ENCODE results near the gene RAB3GAP1. TPM values are rescaled to one million over a fixed set of nuclear protein-coding genes. Genes with fewer than 3 reads are reported as not detected.

RAB3GAP1 gene
- total and polyA plus RNA-seq, 2 of the 4 experiments (the other 2 are of a cell fraction) = 21.2 to 65.8 TPM

- Histone ChIP-seq H3K9me3 (ENCODE audit: control insufficient read depth, insufficient read depth, low read length) (no peaks in the 10 kb centered on the region), H4K20me1 (ENCODE audit: insufficient read depth, low read length) (peaks cover 5% of the 10 kb centered on the region; the same call in 1 of the 2 replicates), H3K4me3 (ENCODE audit: insufficient read depth, low read depth, low read length) (no peak overlapping the region), H3K79me1 (ENCODE audit: low read depth in 1 of 2, low read length in 2 of 2) (peaks cover 4 to 14% of the 10 kb centered on the region in 2 experiments; a peak in 3 of 4 replicates), H2AK9ac (replicated peaks; ENCODE audit: low read depth, low read length, poor library complexity) (no peak overlapping the region), H3K18ac (ENCODE audit: low read depth, low read length) (no peak overlapping the region), H3K4ac (ENCODE audit: low read depth, low read length) (no peak overlapping the region), H3K4me1 (ENCODE audit: control insufficient read depth, insufficient read depth, low read length) (no peaks in the 10 kb centered on the region), H2AFZ (replicated peaks; ENCODE audit: low read length, poor library complexity) (no peak overlapping the region), H2AK5ac (ENCODE audit: low read depth, low read length) (no peak overlapping the region), H3K36me3 (ENCODE audit: control insufficient read depth, insufficient read depth, low read length) (peaks cover 19% of the 10 kb centered on the region), H2BK5ac (ENCODE audit: low read depth, low read length, poor library complexity, severe bottlenecking) (no peak overlapping the region), H3K27me3 (ENCODE audit: control insufficient read depth, insufficient read depth, low read length) (no peaks in the 10 kb centered on the region), H4K5ac (ENCODE audit: low read depth, low read length) (no peak overlapping the region), H3K9me1 (ENCODE audit: insufficient read depth, low read length) (peaks cover 3% of the 10 kb centered on the region; the same call in 1 of the 2 replicates), H3K9ac (ENCODE audit: low read depth, low read length) (no peak overlapping the region), H3K56ac (ENCODE audit: extremely low read depth, insufficient read depth, low read length) (no peak overlapping the region), H3K14ac (replicated peaks; ENCODE audit: low read depth, low read length) (no peak overlapping the region), H3K27ac (ENCODE audit: insufficient read depth, low read length) (no peak overlapping the region), H3K23ac (ENCODE audit: low read depth, low read length) (no peak overlapping the region), H4K91ac (ENCODE audit: insufficient read depth, low read depth, low read length) (no peak overlapping the region), H2BK120ac (ENCODE audit: low read depth, low read length) (no peak overlapping the region), H4K8ac (ENCODE audit: low read depth in 2 of 2, low read length in 2 of 2) (no peak overlapping the region), H3K4me2 (ENCODE audit: low read depth, low read length) (no peak overlapping the region), H2BK15ac (ENCODE audit: low read depth, low read length) (no peak overlapping the region), H2BK20ac (ENCODE audit: low read depth, low read length) (no peak overlapping the region)
- ChIA-PET POLR2A (ENCODE audit: unreplicated experiment) (no interaction called here), CTCF (interaction anchor here (0.5 kb wide), 1 partner anchor 35 kb away, joined by 3 read pairs; no protein-coding TSS in a partner anchor)
- in situ Hi-C loops (cut with MboI; ENCODE audit: low sequenced_read_pairs) (no loop called here), dilution Hi-C loops (cut with HindIII; ENCODE audit: low sequenced_read_pairs, unreplicated experiment) (no loop called here), intact Hi-C loops (cut with micrococcal nuclease) (no loop called here)
- ATAC-seq (ENCODE audit: low read depth) = no peak
- DNase-seq = no peak
- TF ChIP-seq MAZ (IDR thresholded peaks at IDR 0.05; ENCODE audit: borderline replicate concordance, low read depth, low read length) (no peak), USF2 (IDR thresholded peaks at IDR 0.05; ENCODE audit: low read depth, low read length) (no peak), NFE2L2 (IDR thresholded peaks at IDR 0.05; ENCODE audit: low read depth, low read length) (no peak), RFX5 (IDR thresholded peaks at IDR 0.05; ENCODE audit: low read depth, low read length) (no peak), RAD21 (IDR thresholded peaks at IDR 0.05; ENCODE audit: low read length) (no peak)
- no TSS peak for BruUV-seq (replicated peaks)
These were observed 88.5 kb downstream of the RAB3GAP1 start for GRCh38 chr2:135140606-135141005.
